HG03135 (cell line): ENCODE measurements around the gene TECTB.
A peak's percentile ranks its signal among the peaks of the same experiment; 100 is the strongest.

ENCODE experiments used
- ATAC-seq: cut with Tn5 transposase; IDR thresholded peaks from one replicate; pipeline ENCODE4 v1.9.1; 2021; ENCODE audit warnings: mild to moderate bottlenecking, moderate library complexity; ENCODE audit not compliant: unreplicated experiment

TECTB gene

GRCh38 chr10:112307358-112308124 lies 24.3 kb downstream of the TECTB start:
- no peak for ATAC-seq

DNA sequence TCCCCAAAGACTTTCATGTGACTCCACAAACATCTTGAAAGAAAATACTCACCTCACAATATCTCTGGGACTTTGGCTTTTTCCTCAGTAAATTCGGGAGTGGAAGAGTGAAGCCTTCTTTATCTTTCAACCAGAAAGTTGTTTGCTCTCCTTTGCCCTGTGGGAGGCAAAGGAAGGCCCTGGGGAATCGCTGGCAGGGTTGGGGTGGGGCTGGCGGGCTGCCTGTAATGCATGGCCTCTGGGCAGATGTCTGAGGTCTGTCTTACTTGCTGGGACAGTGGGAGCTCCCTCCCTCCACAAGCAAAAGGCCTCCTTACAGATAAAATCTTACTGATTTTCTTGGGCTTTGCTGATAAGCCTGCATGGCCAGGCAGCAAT lies 24.9 kb downstream of the TECTB start:
- no peak for ATAC-seq

DNA sequence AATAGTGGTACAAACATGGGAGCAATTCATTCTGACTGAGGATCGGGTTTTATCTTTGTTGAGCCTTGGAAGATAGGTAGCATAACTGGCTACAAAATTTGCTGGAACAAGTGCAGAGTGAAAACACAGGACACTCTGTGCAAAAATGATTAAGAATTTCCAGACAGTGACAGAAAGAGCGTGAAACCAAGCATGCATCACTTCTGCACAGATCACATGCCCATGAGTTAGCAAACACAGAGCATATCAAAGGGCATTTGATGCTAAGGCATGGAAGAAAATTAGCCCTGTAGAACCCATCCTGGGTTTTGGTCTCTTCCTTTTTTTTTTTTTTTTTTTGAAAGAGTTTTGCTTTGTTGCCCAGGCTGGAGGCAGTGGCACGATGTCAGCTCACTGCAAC lies 28.3 kb downstream of the TECTB start:
- no peak for ATAC-seq

DNA sequence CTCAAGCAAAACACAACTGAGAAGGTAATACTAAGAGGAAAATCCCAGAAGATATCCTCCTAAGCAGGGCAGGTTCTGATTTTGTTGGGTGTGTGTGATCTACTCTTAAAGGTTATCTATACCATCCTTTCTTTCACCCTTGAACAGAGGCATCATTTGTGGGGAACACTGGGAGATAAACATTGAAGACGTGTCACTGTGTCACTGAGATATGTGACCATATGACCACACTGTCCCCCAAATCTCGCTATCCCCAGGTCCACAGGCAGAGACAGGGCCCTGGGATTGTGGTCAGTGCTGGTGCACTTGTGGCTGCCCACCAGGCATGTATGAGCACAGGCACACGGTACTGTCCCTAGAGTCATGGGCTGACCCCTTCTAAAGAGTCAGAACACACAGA lies 30.0 kb downstream of the TECTB start:
- ATAC-seq = no peak

GRCh38 chr10:112313911-112314310 lies 30.7 kb downstream of the TECTB start:
- ATAC-seq = no peak

DNA sequence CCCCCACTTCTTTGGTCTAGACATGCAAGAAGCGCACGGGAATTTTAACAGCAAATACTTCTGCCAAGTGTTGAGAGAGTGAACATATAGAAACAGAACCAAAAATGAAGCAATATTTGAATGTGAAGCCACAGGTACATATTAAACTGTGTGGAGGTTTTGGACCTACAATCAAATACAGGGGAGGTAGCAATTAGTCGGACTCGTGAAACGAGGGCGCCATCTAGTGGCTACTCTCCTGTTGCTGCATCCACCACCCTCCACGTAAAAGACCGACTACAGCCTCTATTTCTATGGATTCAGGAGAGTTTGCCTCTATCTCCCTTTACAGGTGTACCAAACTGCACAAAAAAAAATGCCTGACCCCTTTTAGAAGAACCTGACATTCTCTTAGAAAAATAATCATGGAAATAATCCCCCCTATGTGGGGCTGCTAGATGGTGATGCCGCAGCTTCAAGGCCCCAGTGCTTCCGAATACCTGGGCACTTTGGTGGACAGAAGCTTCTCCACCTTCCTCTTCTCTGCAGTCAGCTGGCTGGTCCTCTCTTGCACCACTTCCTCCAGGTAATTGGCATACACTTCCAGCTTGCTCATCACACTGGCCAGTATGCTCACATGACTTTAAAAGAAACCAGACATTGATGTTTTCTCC lies 31.7 kb downstream of the TECTB start:
- peak; percentile 63 for ATAC-seq

- no peak for ATAC-seq
These were observed 44.5 kb downstream of the TECTB start for GRCh38 chr10:112327678-112328077.

DNA sequence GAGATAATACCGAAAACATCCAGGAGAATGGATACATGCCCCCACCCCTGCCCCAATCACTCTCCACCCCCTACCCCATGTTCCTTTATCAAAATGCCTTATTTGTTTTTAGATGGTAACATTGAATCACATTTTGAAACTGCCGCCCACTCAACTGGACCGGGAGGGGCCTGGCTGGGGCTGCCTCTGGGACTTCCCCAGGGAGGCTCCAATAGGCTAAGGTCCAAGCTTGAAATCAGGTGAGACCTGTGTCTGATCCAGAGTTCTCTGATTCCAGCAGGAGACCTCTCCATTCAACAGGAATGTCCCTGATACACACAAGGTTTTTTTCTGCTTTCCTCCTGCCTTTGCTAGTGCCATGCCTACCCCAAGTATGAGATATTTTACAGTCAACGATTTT lies 47.0 kb downstream of the TECTB start:
- ATAC-seq = no peak

- no peak for ATAC-seq
These were observed 47.5 kb downstream of the TECTB start for GRCh38 chr10:112330607-112331160.

DNA sequence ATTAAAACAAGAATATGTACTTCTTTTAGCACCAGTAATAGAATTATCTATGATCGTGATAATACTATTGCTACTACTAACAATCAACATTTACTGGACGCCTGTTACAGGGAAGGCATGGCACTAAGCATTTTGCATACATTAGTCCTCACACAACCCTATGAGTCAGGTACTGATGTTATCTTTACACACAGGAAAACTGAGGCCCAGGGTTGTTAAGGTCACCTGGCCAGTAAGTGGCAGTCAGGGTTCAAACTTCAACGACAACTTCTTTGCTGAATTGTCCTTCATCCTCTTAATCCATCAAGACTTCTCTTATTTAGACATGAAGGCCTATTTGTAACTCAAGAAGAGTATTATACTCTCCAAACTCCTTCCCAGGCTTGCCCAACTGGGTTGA lies 48.8 kb downstream of the TECTB start:
- ATAC-seq = no peak

DNA sequence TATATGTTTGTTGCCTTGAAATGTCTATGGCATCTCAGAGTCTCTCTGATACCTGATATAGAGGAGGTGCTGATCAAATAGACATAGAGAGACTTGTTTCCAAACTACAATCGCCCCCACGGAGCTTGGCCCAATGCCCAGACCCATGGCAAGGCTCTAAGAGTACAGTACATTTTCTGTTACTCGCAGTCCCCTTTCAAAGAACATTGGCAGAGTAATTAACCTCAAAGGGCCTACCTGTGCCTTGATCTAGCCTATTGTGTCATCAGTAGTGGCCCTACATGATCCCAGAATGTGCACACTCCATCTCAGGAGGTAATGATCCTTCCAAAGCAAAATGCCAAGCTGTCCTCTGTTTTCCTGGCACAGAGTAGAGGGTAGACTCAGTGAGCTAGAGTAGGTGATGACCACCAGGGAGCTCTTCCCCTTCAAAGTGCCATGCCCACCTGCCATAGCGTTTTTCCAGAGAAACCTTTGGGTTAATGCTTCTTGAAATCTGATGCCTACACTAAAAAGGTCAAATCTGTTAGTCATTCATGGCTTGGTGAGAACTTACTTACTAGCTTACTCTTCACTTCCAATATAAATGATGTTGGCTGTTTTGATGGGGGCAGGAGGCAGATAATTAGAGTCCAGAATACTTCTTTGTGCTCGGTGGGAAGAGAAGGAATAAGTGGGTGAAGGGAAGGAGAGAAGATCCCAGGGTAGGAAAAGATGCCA lies 49.5 kb downstream of the TECTB start:
- ATAC-seq = no peak

- no peak for ATAC-seq
These were observed 50.3 kb downstream of the TECTB start for GRCh38 chr10:112333452-112333851.

DNA sequence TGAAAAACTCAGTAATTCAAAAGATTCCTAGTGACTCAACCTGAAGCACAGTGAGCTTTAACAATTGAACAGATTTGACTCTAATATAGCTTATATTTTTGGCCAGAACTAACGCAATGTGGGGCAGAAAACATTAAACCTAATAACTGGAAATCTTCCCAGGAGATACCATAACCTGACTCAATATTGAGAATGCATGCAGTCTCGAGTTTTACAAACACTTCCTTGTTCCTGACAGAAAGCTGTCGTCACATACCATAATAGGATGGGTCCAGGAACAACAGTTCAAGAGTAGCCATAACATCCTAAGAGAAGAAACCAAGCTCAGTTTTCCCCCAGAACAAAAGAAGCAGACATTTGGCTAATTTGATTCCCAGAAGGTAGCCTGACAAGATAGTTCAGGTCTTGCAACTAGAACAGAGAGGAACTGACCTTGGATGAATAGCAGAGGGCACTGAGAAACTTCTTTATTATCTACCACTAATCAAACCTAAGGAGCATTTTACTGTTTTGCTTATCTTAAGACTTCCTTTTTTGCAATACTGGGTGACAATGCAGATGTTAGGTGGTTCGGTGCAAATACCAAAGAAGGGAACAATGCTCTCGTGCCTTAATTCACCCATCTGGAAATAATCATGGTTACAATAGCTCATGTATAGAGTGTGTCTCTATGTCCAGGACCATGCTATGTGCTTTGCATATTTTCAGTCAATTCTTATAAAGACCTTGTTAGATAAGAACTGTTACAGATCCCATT lies 52.1 kb downstream of the TECTB start:
- no peak for ATAC-seq

GRCh38 chr10:112335868-112336265 lies 52.7 kb downstream of the TECTB start:
- ATAC-seq = no peak

DNA sequence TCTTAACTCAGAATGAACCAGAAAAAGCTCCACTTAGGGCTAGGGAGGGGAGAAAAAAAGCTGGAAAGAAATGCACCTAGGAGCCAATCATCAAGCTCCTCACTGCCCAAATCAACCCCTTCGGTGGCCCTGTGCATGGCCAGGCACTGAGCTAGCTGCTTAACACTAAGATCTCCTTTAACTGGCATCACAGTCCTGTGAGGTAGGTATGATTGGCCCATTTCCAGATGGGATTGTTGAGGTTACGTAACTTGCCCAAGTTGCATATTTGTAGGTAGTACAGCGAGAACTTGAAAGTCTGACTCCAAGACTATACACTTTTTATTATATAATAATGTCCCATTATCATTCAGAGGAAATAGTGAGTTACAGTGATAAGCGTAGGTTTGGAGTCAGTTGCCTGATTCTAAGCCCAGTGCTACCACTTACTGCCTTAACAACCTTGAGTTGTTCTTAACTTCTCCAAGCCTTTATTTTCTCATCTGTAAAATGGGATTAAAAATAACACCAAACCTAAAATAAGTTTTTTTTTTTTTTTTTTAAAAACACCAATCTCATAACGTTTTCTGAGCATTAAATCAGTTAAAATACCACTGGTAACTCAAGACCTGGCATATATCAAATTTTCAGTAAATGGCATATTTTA lies 53.5 kb downstream of the TECTB start:
- no peak for ATAC-seq

- no peak for ATAC-seq
These were observed 55.8 kb downstream of the TECTB start for GRCh38 chr10:112338957-112339356.

DNA sequence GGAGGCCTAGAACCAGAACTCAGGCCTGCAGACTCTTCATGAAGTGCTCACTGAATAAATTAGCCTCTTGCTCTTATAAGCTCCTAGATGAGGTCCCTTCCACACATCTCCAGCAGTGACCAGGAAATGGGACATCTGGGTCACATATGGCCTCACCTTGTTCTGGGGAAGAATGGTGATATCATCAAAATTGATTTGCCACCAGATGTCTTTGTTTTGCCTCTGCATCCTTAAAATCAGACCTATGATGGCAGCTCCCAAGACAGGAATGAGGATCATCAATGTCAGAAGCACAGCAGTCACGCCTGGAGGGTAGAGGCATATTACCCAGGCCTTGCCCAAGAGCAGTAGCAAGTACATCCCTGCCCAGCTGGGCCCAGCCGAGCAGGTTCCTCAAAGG lies 57.4 kb downstream of the TECTB start:
- no peak for ATAC-seq

DNA sequence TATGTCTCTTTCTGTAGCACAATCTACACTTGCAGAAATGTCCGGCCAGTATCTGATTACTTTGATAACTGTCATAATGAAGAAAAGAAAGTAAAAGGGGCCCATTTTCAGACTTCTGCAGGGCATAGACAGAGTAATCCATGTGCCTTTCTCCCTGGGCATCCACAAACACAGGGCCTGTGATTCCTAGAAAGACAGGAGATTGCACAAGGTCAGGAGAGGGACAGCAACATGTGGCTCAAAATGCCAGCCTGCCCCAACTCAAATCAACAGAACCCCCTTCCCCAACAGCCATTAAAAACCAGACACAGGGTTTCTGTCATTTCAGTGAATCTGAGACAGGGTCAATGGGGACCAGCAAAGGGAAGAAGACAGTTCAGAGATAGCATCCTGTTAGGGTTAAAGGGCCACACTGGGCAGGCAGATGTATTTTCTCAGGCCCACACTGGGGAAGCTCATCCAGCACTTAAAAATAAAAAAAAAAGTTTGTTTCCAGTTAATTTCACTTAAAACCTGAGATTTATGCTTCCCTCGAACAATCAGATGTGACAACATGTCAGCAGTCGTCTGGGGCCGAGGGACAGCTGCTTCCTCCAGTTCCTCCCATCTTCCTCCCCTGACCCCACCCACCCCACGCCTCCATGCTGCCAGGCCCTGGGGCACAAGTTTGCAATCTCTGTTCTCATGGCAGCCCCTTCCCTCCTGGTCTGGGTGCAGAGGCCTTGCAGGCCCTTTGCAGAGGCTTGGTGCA lies 60.0 kb downstream of the TECTB start:
- no peak for ATAC-seq

GRCh38 chr10:112344261-112344660 lies 61.1 kb downstream of the TECTB start:
- no peak for ATAC-seq

DNA sequence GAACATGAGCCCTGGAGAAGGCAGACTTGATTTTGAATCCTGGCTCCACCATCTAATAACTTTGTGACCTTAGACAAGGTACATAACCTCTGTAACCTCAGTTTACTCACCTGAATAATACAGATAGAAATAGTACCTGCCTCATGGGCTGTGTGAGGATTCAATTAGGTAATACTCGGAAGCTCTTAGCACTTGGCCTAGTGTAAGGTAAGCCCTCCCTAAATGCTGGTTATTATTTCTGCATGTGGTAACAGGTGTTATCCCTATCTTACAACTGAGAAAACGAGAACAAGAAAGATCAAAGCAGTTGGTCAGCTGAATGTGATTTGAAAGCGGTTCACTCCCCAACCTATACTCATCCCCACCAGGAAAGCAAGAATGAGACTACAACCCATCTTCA lies 62.0 kb downstream of the TECTB start:
- no peak for ATAC-seq
